ENCODE data around the gene NIPAL3. TPM values are rescaled to one million over a fixed set of nuclear protein-coding genes. Genes with fewer than 3 reads are reported as not detected.

The NIPAL3 gene
- total and polyA plus RNA-seq, 3 donors from 2014 or later = 11.2 to 46.0 (median 33.1) TPM

- no peak overlapping the region for H3K27ac ChIP-seq
- no peaks in the 10 kb centered on the region for H3K36me3 ChIP-seq (ENCODE audit: low read depth, missing control alignments)
- no peaks in the 10 kb centered on the region for H3K27me3 ChIP-seq
- no peak overlapping the region for H3K4me3 ChIP-seq
- no peaks in the 10 kb centered on the region for H3K4me1 ChIP-seq
- WGBS, 2 donors = 91 to 93% methylated on average over 7 of the region's 7 CpGs
- no peaks in the 10 kb centered on the region for H3K9me3 ChIP-seq
- intact Hi-C loops (cut with DNase I; ENCODE audit: low total_unique reads) = no loop called here
- DNase-seq = no peak
- TF ChIP-seq CTCF (IDR thresholded peaks at IDR 0.05) = no peak
- TF ChIP-seq POLR2A (IDR thresholded peaks at IDR 0.05) = no peak
These were observed 10.3 kb downstream of the NIPAL3 start for GRCh38 chr1:24425922-24426321.

- intact Hi-C loops (cut with DNase I; ENCODE audit: low total_unique reads) = no loop called here
These were observed 11.3 kb downstream of the NIPAL3 start for GRCh38 chr1:24426744-24427544.

GRCh38 chr1:24427545-24427862 is 11.9 kb downstream of the NIPAL3 start:
- no peak for DNase-seq
- intact Hi-C loops (cut with DNase I; ENCODE audit: low total_unique reads) = no loop called here
- TF ChIP-seq CTCF (IDR thresholded peaks at IDR 0.05) (no peak), POLR2A (IDR thresholded peaks at IDR 0.05) (no peak)
- no peaks in the 10 kb centered on the region for H3K9me3 ChIP-seq
- no peak overlapping the region for H3K27ac ChIP-seq
- H3K4me1 ChIP-seq = no peaks in the 10 kb centered on the region
- H3K27me3 ChIP-seq = no peaks in the 10 kb centered on the region
- H3K36me3 ChIP-seq (ENCODE audit: low read depth, missing control alignments) = no peaks in the 10 kb centered on the region
- H3K4me3 ChIP-seq = no peak overlapping the region
- WGBS, 2 donors = 50 to 80% methylated on average over 1 of the region's 1 CpG

More at GRCh38 chr1:24426744-24427544, 11.3 kb downstream of the NIPAL3 start:
- Histone ChIP-seq H3K4me1 (no peaks in the 10 kb centered on the region), H3K4me3 (no peak overlapping the region), H3K27me3 (no peaks in the 10 kb centered on the region), H3K36me3 (ENCODE audit: low read depth, missing control alignments) (no peaks in the 10 kb centered on the region), H3K9me3 (no peaks in the 10 kb centered on the region), H3K27ac (no peak overlapping the region)
- TF ChIP-seq POLR2A (IDR thresholded peaks at IDR 0.05) (no peak), CTCF (IDR thresholded peaks at IDR 0.05) (no peak)
- no peak for DNase-seq
- WGBS, 2 donors = 78 to 84% methylated on average over 7 of the region's 7 CpGs

- peak overlapping the region in 1 of 2 donors; percentile 43 for H3K27ac ChIP-seq
- H3K36me3 ChIP-seq (ENCODE audit: low read depth, missing control alignments) = no peaks in the 10 kb centered on the region
- H3K4me3 ChIP-seq = no peak overlapping the region
- peaks cover 7% of the 10 kb centered on the region for H3K4me1 ChIP-seq
- TF ChIP-seq CTCF (IDR thresholded peaks at IDR 0.05) (no peak), POLR2A (IDR thresholded peaks at IDR 0.05) (no peak)
- intact Hi-C loops (cut with DNase I; ENCODE audit: low total_unique reads) = no loop called here
- 73 to 76% methylated on average over 8 of the region's 8 CpGs for WGBS, 2 donors
- no peak for DNase-seq
- no peaks in the 10 kb centered on the region for H3K27me3 ChIP-seq
- H3K9me3 ChIP-seq = no peaks in the 10 kb centered on the region
These were observed 20.3 kb downstream of the NIPAL3 start for GRCh38 chr1:24435782-24436365.

All from testis (tissue), 3 donors.